Liver (tissue), 9 donors: Measurements from ENCODE around the gene DSTN. TPM values are rescaled to one million over a fixed set of nuclear protein-coding genes. Genes with fewer than 3 reads are reported as not detected.

Experiments
- DNase-seq: peaks from one replicate; pipeline ENCODE4 v3.0.0-alpha.2; 2017; ENCODE audit warnings: low spot score
- H3K27ac ChIP-seq, 2 donors: one replicate each; pipeline ENCODE4 v1.7.0; 2013; ENCODE audit warnings: inconsistent platforms in 2 of 2, low read length in 2 of 2, control low read depth in 1 of 2, low read depth in 1 of 2, mild to moderate bottlenecking in 1 of 2
- H3K27me3 ChIP-seq, 4 donors: one replicate each; pipeline versions ENCODE4 v1.6.1 to v1.7.0; 2013; ENCODE audit warnings: low read length in 3 of 4, inconsistent platforms in 1 of 4, mild to moderate bottlenecking in 1 of 4, moderate library complexity in 1 of 4; ENCODE audit not compliant: control insufficient read depth in 4 of 4, insufficient read depth in 4 of 4
- H3K36me3 ChIP-seq, 4 donors: one replicate each; pipeline versions ENCODE4 v1.6.1 to v1.7.0; 2013; ENCODE audit warnings: low read length in 3 of 4, mild to moderate bottlenecking in 3 of 4, low read depth in 1 of 4, moderate library complexity in 1 of 4; ENCODE audit not compliant: control insufficient read depth in 4 of 4, insufficient read depth in 3 of 4
- H3K4me1 ChIP-seq, 4 donors: one replicate each; pipeline versions ENCODE4 v1.6.1 to v1.7.0; 2013; ENCODE audit warnings: low read length in 3 of 4, mild to moderate bottlenecking in 3 of 4, moderate library complexity in 1 of 4; ENCODE audit not compliant: control insufficient read depth in 4 of 4, insufficient read depth in 4 of 4
- H3K4me3 ChIP-seq, 3 donors: one replicate each; pipeline versions ENCODE4 v1.6.1 to v1.7.0; 2013; ENCODE audit warnings: low read length in 3 of 3, control low read depth in 1 of 3, low read depth in 1 of 3, mild to moderate bottlenecking in 1 of 3
- H3K9ac ChIP-seq, 2 donors: one replicate each; pipeline ENCODE4 v1.7.0; 2013; ENCODE audit warnings: low read length in 2 of 2, mild to moderate bottlenecking in 2 of 2, moderate library complexity in 2 of 2, control low read depth in 1 of 2, low read depth in 1 of 2
- H3K9me3 ChIP-seq, 4 donors: one replicate each; pipeline versions ENCODE4 v1.6.1 to v1.7.0; 2013; ENCODE audit warnings: low read length in 3 of 4; ENCODE audit not compliant: control insufficient read depth in 4 of 4
- CTCF ChIP-seq: fragments of 150-350 bp; IDR thresholded peaks from 2 replicates; pipeline ENCODE4 v1.5.1; 2017; ENCODE audit warnings: improper control_type of control experiment, low read depth, low read length; ENCODE audit not compliant: missing input control
- EGR1 ChIP-seq, 2 donors: IDR thresholded peaks; 2 replicates each; pipeline ENCODE4 v1.6.1; 2016 to 2018; ENCODE audit warnings: antibody characterized with exemption in 2 of 2, low read depth in 2 of 2
- FOXA1 ChIP-seq: IDR thresholded peaks from 2 replicates; pipeline ENCODE4 v1.6.1; 2016; ENCODE audit warnings: antibody characterized with exemption
- FOXA2 ChIP-seq: IDR thresholded peaks from 2 replicates; pipeline ENCODE4 v1.6.1; 2016; ENCODE audit warnings: antibody characterized with exemption
- HNF4A ChIP-seq, 2 donors: conservative IDR thresholded peaks; 2 replicates each; pipeline ENCODE4 v1.6.1; 2016; ENCODE audit warnings: antibody characterized with exemption in 2 of 2, mild to moderate bottlenecking in 2 of 2
- HNF4G ChIP-seq: IDR thresholded peaks from 2 replicates; pipeline ENCODE4 v1.6.1; 2016; ENCODE audit warnings: antibody characterized with exemption
- JUND ChIP-seq, 2 donors: IDR thresholded peaks; 2 replicates each; pipeline ENCODE4 v1.6.1; 2016; ENCODE audit warnings: antibody characterized with exemption in 2 of 2
- MAX ChIP-seq: IDR thresholded peaks from 2 replicates; pipeline ENCODE4 v1.6.1; 2016; ENCODE audit warnings: antibody characterized with exemption
- NR2F2 ChIP-seq: IDR thresholded peaks from 2 replicates; pipeline ENCODE4 v1.6.1; 2016; ENCODE audit warnings: antibody characterized with exemption
- RAD21 ChIP-seq, 2 donors: IDR thresholded peaks; 2 replicates each; pipeline ENCODE4 v1.6.1; 2016; ENCODE audit warnings: antibody characterized with exemption in 2 of 2, mild to moderate bottlenecking in 2 of 2
- REST ChIP-seq: IDR thresholded peaks from 2 replicates; pipeline ENCODE4 v1.6.1; 2016; ENCODE audit warnings: antibody characterized with exemption, mild to moderate bottlenecking
- SP1 ChIP-seq: IDR thresholded peaks from 2 replicates; pipeline ENCODE4 v1.6.1; 2018; ENCODE audit warnings: antibody characterized with exemption, mild to moderate bottlenecking
- TAF1 ChIP-seq: conservative IDR thresholded peaks from 2 replicates; pipeline ENCODE4 v1.6.1; 2016; ENCODE audit warnings: antibody characterized with exemption, mild to moderate bottlenecking
- YY1 ChIP-seq: IDR thresholded peaks from 2 replicates; pipeline ENCODE4 v1.6.1; 2016; ENCODE audit warnings: antibody characterized with exemption, mild to moderate bottlenecking
- WGBS: extraction: QIAGEN DNeasy Blood & Tissue Kit; methylation state at CpG from one replicate; pipeline ENCODE4 v1.1.7; 2013; 5-methylcytosine and 5-hydroxymethylcytosine counted together
- polyA plus RNA-seq, 2 donors: library from polyadenylated mRNA; stranded (reverse) in 1 of 2; unstranded in 1 of 2; fragments of 200-250 nt in 1 of 2; fragments of >200 nt in 1 of 2; fragmentation: Nextera tagmentation in 1 of 2; extraction: Ambion mirVana in 1 of 2; gene quantifications; one replicate each; pipeline versions ENCODE4 v1.2.1 to v1.2.3, GENCODE V29; 2013 to 2015
- total RNA-seq, 2 donors: library from RNA; depleted of rRNA; stranded (reverse); fragments of >200 nt; gene quantifications; one replicate each; pipeline ENCODE4 v1.2.3, GENCODE V29; 2014
- TF ChIP-seq, protein P1 (sequence below): IDR thresholded peaks from 2 replicates; pipeline ENCODE4 v1.6.1; 2016; ENCODE audit warnings: antibody characterized with exemption
- donor health status: healthy.
- donor health status: healthy.
- donor health status: healthy.
- donor health status: healthy.
- donor health status: healthy.

Gene DSTN
- total and polyA plus RNA-seq, 4 donors = 39.9 to 137 (median 108) TPM

DNA sequence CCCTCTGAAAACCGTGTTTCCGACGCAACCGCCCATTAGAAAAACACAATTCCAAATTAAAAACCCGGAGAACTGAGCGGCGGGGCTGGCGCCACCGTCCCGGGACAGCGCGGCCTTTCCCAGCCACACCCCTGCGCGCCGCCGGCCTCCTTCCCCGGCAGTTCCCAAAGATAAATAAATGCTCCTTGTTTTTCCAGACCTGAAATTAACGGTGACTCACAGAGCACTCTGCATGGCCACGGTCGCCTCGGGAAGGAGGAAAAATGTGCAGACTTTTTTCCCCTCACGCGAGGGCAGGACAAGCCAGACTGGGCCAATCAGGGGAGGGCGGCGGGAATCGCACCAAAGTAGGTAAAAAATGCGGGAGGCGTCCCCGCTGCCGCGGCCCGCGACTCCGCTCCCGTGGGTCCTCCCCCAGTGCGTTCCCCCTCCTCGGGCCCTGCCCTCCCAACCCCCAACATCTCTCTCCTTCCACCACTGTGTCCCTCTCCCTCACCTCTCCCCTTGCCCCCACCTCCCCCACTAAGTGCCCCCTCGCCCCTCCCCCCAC is 828 bp upstream of the DSTN start:
- Histone ChIP-seq H3K9ac (peak overlapping the region in 1 of 2 donors; percentile 54), H3K9me3 (no peaks in the 10 kb centered on the region), H3K4me3 (peak overlapping the region in 2 of 3 donors; percentile 1 to 94), H3K4me1 (peaks cover 11 to 33% (median 27%) of the 10 kb centered on the region in 4 donors), H3K27ac (peak overlapping the region; percentile 3 to 96), H3K27me3 (no peaks in the 10 kb centered on the region), H3K36me3 (no peaks in the 10 kb centered on the region)
- peak; percentile 44 for DNase-seq
- 4% methylated on average over 38 of the region's 38 CpGs for WGBS
- TF ChIP-seq CTCF (no peak), MAX (no peak), TAF1 (peak; percentile 32), HNF4G (no peak), RAD21 (IDR thresholded peaks at IDR 0.05) (peak in 1 of 2 donors; percentile 33), REST (peak; percentile 81), EGR1 (IDR thresholded peaks at IDR 0.05; ENCODE audit: low read depth in 2 of 2) (no peak), FOXA2 (no peak), YY1 (peak; percentile 66), SP1 (peak; percentile 49), HNF4A (conservative IDR thresholded peaks at IDR 0.05) (no peak), FOXA1 (no peak), JUND (IDR thresholded peaks at IDR 0.05) (peak; percentile 70 to 81), NR2F2 (no peak)
- TF ChIP-seq, protein P1, sequence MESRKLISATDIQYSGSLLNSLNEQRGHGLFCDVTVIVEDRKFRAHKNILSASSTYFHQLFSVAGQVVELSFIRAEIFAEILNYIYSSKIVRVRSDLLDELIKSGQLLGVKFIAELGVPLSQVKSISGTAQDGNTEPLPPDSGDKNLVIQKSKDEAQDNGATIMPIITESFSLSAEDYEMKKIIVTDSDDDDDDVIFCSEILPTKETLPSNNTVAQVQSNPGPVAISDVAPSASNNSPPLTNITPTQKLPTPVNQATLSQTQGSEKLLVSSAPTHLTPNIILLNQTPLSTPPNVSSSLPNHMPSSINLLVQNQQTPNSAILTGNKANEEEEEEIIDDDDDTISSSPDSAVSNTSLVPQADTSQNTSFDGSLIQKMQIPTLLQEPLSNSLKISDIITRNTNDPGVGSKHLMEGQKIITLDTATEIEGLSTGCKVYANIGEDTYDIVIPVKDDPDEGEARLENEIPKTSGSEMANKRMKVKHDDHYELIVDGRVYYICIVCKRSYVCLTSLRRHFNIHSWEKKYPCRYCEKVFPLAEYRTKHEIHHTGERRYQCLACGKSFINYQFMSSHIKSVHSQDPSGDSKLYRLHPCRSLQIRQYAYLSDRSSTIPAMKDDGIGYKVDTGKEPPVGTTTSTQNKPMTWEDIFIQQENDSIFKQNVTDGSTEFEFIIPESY = peak; percentile 58
